Measurements from ENCODE around the gene ARHGAP26.
A peak's percentile ranks its signal among the peaks of the same experiment; 100 is the strongest.

The ARHGAP26 gene

DNA sequence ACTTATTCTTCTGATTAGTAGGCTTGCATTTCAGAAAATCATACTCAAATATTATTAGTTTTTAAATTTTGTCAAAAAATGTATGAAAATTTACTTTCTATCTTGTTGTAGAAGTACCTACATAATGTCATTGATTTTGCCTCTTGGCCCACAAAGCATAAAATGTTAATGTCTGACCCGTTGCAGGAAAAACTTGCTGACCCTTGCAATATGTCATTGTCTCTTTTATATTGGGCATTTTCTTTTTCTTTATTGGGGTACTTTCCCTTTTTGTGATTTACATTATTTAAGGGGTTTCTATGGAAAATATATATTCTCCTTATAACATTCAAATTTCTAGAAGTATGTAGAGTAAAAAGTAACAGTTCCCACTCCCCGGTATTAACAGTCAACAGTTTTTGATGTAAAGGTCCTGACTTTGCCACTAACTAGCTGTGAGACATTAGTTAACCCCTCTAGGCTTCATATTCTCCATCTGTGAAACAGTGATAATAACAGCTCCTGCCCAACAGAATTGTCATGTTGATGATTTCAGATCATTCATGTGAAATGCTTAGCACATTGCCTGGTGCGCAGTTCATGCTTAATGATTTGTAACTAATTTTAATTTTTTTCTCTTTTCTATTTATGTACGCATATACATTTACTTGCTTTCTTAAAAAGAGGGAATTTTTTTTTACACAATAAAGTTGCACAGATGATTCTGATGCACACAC is 243.2 kb downstream of the ARHGAP26 start:
- no peak for DNase-seq (ENCODE audit: low read depth in 1 of 2, low spot score in 1 of 2)
- TF ChIP-seq JUND (IDR thresholded peaks at IDR 0.05; ENCODE audit: low read depth), result no peak
- in situ Hi-C loops (cut with HindIII; ENCODE audit: low pct_unique_long_range_greater_than_20kb, low sequenced_read_pairs), result no loop called here

DNA sequence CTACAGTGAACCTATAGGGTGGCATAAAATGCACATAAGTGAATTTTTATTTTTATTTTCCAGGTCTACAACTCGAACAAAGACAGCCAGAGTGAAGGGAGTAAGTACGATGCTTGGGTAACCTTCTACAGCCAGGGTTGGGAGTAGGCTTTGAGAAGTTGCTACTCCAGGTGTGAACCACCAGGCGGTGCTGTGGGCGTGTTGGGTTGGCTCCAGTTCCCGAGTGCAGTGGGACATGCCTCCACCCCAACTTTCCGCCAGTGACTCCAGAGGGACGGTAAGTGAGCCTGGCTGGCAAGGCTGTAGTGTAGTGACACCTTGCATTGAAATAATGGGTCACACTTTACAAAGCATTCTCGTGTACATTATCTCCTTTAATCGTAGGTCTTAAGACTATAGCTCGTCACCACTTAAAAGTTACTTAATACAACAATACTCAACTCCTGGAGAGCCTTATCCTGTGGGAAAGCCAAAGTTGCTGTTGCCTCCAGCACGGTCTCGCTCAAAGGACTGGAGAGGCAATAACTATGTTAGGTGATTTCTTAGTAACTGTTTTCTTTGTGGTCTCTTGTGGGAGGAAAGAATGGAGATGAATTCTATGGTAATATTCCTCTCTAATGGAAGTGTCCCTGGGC is 244.0 kb downstream of the ARHGAP26 start:
- DNase-seq (ENCODE audit: low read depth in 1 of 2, low spot score in 1 of 2), result peak in 1 of 2 experiments; percentile 69
- no peak for TF ChIP-seq JUND (IDR thresholded peaks at IDR 0.05; ENCODE audit: low read depth)
- in situ Hi-C loops (cut with HindIII; ENCODE audit: low pct_unique_long_range_greater_than_20kb, low sequenced_read_pairs), result no loop called here

DNA sequence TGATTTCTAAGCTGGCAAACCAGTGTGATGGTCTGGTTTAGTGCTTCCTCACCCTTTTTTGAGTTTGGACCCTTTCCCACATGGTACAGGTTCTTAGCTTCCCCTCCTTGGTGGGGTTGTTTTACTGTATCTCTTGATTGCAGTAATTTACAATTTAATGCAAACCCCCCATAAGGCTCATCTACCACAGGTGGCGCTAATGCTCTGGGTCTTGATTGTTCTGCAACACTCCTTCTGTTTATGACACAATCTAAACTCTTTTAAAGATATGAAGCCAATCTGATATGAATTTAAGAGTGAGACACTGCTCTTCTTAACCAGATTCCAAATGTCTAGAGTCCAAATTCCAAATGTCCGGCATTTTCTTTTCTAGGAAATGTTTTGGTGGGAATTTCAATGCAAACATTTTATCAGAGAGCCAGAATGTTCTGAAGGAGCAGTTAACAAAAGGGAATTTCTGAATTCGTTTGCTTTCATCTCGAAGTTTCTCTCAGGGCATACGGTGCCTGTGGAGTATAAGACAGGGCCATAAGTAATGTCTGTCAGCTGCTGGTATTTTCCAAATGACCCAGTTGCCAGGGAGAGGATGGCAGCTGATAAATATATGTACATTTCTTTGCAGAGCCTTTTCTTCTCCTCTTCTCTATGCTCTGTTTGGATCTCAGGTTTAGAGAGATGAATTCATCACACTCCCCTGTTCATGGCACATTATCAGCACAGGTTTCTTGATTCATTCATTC is 246.8 kb downstream of the ARHGAP26 start:
- in situ Hi-C loops (cut with HindIII; ENCODE audit: low pct_unique_long_range_greater_than_20kb, low sequenced_read_pairs), result no loop called here
- TF ChIP-seq JUND (IDR thresholded peaks at IDR 0.05; ENCODE audit: low read depth), result no peak
- DNase-seq (ENCODE audit: low read depth in 1 of 2, low spot score in 1 of 2), result peak in 1 of 2 experiments; percentile 56

DNA sequence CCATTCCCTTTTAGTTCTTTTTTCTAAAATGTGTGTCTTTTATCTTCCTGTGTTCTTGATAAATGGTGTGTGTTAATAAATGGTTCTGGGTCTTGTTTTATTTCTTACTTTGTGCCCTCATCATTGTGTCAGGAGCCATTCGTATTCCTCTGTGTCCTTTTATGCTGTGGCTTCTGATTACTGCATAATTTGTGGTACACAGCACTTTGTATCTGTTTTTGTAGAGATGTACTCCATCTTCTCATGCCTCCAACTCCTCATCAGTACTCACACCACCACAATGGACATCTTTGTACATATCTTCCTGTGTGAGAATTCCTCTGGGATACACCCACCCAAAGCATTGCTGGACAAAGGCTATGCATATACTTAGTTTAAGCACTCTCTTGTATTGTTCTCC is 247.4 kb downstream of the ARHGAP26 start:
- DNase-seq (ENCODE audit: low read depth in 1 of 2, low spot score in 1 of 2), result no peak
- TF ChIP-seq JUND (IDR thresholded peaks at IDR 0.05; ENCODE audit: low read depth), result no peak
- in situ Hi-C loops (cut with HindIII; ENCODE audit: low pct_unique_long_range_greater_than_20kb, low sequenced_read_pairs), result no loop called here

DNA sequence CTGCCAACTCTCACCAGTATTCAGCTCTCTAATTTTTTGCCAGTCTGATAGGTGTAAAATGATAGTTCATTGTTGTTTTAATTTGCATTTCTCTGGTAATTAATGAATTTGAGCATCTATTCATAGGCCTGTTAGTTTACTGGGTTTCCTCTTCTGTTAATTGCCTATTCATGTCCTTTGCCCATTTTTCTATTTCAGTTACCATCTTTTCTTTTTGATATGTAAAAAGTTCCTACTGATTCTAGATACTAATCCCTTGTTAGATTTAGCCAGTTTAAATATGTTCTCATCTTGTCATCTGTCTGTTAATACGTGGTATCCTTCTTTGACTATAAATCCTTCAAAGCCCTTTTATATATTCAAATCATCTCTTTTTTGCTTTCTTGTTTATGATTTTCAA is 247.8 kb downstream of the ARHGAP26 start:
- in situ Hi-C loops (cut with HindIII; ENCODE audit: low pct_unique_long_range_greater_than_20kb, low sequenced_read_pairs), result no loop called here
- DNase-seq (ENCODE audit: low read depth in 1 of 2, low spot score in 1 of 2), result no peak
- no peak for TF ChIP-seq JUND (IDR thresholded peaks at IDR 0.05; ENCODE audit: low read depth)

- in situ Hi-C loops (cut with HindIII; ENCODE audit: low pct_unique_long_range_greater_than_20kb, low sequenced_read_pairs), result no loop called here
- no peak for TF ChIP-seq JUND (IDR thresholded peaks at IDR 0.05; ENCODE audit: low read depth)
- DNase-seq (ENCODE audit: low read depth in 1 of 2, low spot score in 1 of 2), result no peak
These were observed 249.0 kb downstream of the ARHGAP26 start for GRCh38 chr5:143019157-143019556.

- in situ Hi-C loops (cut with HindIII; ENCODE audit: low pct_unique_long_range_greater_than_20kb, low sequenced_read_pairs), result no loop called here
- no peak for DNase-seq (ENCODE audit: low read depth in 1 of 2, low spot score in 1 of 2)
- no peak for TF ChIP-seq JUND (IDR thresholded peaks at IDR 0.05; ENCODE audit: low read depth)
These were observed 249.7 kb downstream of the ARHGAP26 start for GRCh38 chr5:143019614-143020515.

- no peak for TF ChIP-seq JUND (IDR thresholded peaks at IDR 0.05; ENCODE audit: low read depth)
- in situ Hi-C loops (cut with HindIII; ENCODE audit: low pct_unique_long_range_greater_than_20kb, low sequenced_read_pairs), result no loop called here
- DNase-seq (ENCODE audit: low read depth in 1 of 2, low spot score in 1 of 2), result no peak
These were observed 251.4 kb downstream of the ARHGAP26 start for GRCh38 chr5:143021595-143021994.

- in situ Hi-C loops (cut with HindIII; ENCODE audit: low pct_unique_long_range_greater_than_20kb, low sequenced_read_pairs), result no loop called here
- no peak for DNase-seq (ENCODE audit: low read depth in 1 of 2, low spot score in 1 of 2)
- TF ChIP-seq JUND (IDR thresholded peaks at IDR 0.05; ENCODE audit: low read depth), result no peak
These were observed 253.4 kb downstream of the ARHGAP26 start for GRCh38 chr5:143023411-143024096.

GRCh38 chr5:143024228-143024920 is 254.2 kb downstream of the ARHGAP26 start:
- no peak for DNase-seq (ENCODE audit: low read depth in 1 of 2, low spot score in 1 of 2)
- in situ Hi-C loops (cut with HindIII; ENCODE audit: low pct_unique_long_range_greater_than_20kb, low sequenced_read_pairs), result no loop called here

GRCh38 chr5:143025376-143025775 is 255.2 kb downstream of the ARHGAP26 start:
- no peak for DNase-seq (ENCODE audit: low read depth in 1 of 2, low spot score in 1 of 2)
- no peak for TF ChIP-seq JUND (IDR thresholded peaks at IDR 0.05; ENCODE audit: low read depth)
- in situ Hi-C loops (cut with HindIII; ENCODE audit: low pct_unique_long_range_greater_than_20kb, low sequenced_read_pairs), result no loop called here

More at GRCh38 chr5:143024228-143024920, 254.2 kb downstream of the ARHGAP26 start:
- TF ChIP-seq JUND (IDR thresholded peaks at IDR 0.05; ENCODE audit: low read depth), result no peak

Data from T47D (cell line).